Testis (tissue), 3 donors: ENCODE measurements around the gene ZSWIM6. TPM values are rescaled to one million over a fixed set of nuclear protein-coding genes. Genes with fewer than 3 reads are reported as not detected.

ENCODE experiments used
- DNase-seq: peaks from one replicate; pipeline ENCODE4 v3.0.0-alpha.2; 2019
- H3K27ac ChIP-seq, 2 donors: fragments of 200-600 bp; sonication (generic); one replicate each; pipeline ENCODE4 v1.5.1; 2019
- H3K27me3 ChIP-seq: fragments of 200-600 bp; sonication (generic); one replicate; pipeline ENCODE4 v1.5.1; 2019
- H3K36me3 ChIP-seq: fragments of 200-600 bp; sonication (generic); one replicate; pipeline ENCODE4 v1.5.1; 2017; ENCODE audit warnings: low read depth; ENCODE audit errors: missing control alignments
- H3K4me1 ChIP-seq: fragments of 200-600 bp; sonication (generic); one replicate; pipeline ENCODE4 v1.5.1; 2019
- H3K4me3 ChIP-seq, 2 donors: fragments of 200-600 bp; sonication (generic); one replicate each; pipeline ENCODE4 v1.5.1; 2017 to 2019
- H3K9me3 ChIP-seq: fragments of 200-600 bp; sonication (generic); one replicate; pipeline ENCODE4 v1.5.1; 2017
- POLR2A ChIP-seq: fragments of 450-650 bp; IDR thresholded peaks from one replicate; pipeline ENCODE4 v1.6.1; 2017; ENCODE audit warnings: antibody characterized with exemption, mild to moderate bottlenecking, moderate library complexity
- WGBS, 2 donors: methylation state at CpG; one replicate each; pipeline ENCODE4 v1.1.5; 2018; 5-methylcytosine and 5-hydroxymethylcytosine counted together
- intact Hi-C: fragments of 100-400 bp; cut with DNase I; formaldehyde crosslinking; loops from one replicate; pipeline ENCODE4 v1.15.1; 2023; ENCODE audit warnings: low total_unique reads
- polyA plus RNA-seq: library from polyadenylated mRNA; stranded (reverse); fragments of 350-450 nt; fragmentation: Illumina TruSeq; extraction: RNeasy Lipid Tissue Mini Kit (QIAGEN cat#74804); gene quantifications from one replicate; pipeline ENCODE4 v1.2.3, GENCODE V29; 2014; ENCODE audit warnings: low read depth, low replicate concordance; ENCODE audit not compliant: insufficient read depth
- total RNA-seq, 2 donors: library from RNA; depleted of rRNA; stranded (reverse); fragments of >200 nt; gene quantifications; one replicate each; pipeline ENCODE4 v1.2.3, GENCODE V29; 2016
- TF ChIP-seq, protein P1 (sequence below), 3 experiments: fragments of 450-650 bp in 2 of 3; fragments of 200-600 bp in 1 of 3; sonication (generic) in 1 of 3; IDR thresholded peaks; one replicate each; pipeline ENCODE4 v1.5.1; 2016 to 2019; ENCODE audit warnings: antibody characterized with exemption in 3 of 3, mild to moderate bottlenecking in 2 of 3, moderate library complexity in 1 of 3

The ZSWIM6 gene
- total and polyA plus RNA-seq, 3 donors from 2014 or later, result 14.6 to 18.0 (median 16.5) TPM

DNA sequence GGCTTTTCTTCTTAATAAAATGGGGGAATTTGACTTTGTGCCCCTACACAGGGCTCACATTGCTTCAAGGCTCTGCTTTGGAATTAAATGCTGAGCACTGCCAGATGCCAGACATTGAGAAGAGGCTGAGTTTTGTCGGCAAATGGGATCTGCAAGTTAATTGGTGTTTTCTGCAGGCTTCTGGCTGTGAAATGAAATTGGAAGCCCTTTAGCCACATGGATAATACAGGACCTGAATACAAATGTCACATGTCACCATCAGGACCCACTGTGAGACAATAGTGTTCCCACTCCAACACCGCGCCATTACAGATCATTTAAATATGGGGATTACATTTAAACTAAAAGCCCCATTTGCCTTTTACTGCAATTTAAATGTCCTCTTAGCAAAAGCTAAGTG lies 164.4 kb downstream of the ZSWIM6 start:
- Histone ChIP-seq H3K4me3 (no peak overlapping the region), H3K4me1 (no peaks in the 10 kb centered on the region), H3K27me3 (no peaks in the 10 kb centered on the region), H3K9me3 (no peaks in the 10 kb centered on the region), H3K36me3 (no peaks in the 10 kb centered on the region), H3K27ac (no peak overlapping the region)
- WGBS, 2 donors, result 91 to 92% methylated on average over 3 of the region's 3 CpGs
- intact Hi-C loops, result no loop called here
- DNase-seq, result no peak
- TF ChIP-seq, protein P1, sequence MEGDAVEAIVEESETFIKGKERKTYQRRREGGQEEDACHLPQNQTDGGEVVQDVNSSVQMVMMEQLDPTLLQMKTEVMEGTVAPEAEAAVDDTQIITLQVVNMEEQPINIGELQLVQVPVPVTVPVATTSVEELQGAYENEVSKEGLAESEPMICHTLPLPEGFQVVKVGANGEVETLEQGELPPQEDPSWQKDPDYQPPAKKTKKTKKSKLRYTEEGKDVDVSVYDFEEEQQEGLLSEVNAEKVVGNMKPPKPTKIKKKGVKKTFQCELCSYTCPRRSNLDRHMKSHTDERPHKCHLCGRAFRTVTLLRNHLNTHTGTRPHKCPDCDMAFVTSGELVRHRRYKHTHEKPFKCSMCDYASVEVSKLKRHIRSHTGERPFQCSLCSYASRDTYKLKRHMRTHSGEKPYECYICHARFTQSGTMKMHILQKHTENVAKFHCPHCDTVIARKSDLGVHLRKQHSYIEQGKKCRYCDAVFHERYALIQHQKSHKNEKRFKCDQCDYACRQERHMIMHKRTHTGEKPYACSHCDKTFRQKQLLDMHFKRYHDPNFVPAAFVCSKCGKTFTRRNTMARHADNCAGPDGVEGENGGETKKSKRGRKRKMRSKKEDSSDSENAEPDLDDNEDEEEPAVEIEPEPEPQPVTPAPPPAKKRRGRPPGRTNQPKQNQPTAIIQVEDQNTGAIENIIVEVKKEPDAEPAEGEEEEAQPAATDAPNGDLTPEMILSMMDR (IDR thresholded peaks at IDR 0.05), result no peak
- no peak for TF ChIP-seq POLR2A

DNA sequence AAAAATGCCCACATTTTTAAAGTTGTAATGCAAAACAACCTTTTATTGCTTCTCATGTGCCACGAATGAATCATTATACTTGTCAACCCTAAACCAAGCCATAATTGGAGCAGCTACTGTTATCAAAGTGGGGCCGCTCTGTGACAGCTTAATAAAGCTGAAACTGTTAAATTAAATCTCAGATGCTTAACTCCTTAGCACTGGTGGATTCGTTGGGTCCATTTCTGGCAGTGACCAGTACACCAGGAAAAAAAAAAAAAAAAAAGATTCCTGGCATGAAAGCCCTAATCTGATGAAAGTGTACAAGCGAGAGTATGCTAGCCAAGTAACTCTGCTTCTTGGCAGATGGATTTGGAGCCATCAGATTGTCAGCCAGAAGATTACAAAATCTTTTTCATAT lies 164.8 kb downstream of the ZSWIM6 start:
- Histone ChIP-seq H3K27ac (no peak overlapping the region), H3K27me3 (no peaks in the 10 kb centered on the region), H3K4me1 (no peaks in the 10 kb centered on the region), H3K4me3 (no peak overlapping the region), H3K36me3 (no peaks in the 10 kb centered on the region), H3K9me3 (no peaks in the 10 kb centered on the region)
- WGBS, 2 donors, result 49 to 61% methylated on average over 4 of the region's 4 CpGs
- intact Hi-C loops, result no loop called here
- DNase-seq, result no peak
- TF ChIP-seq POLR2A, result no peak

DNA sequence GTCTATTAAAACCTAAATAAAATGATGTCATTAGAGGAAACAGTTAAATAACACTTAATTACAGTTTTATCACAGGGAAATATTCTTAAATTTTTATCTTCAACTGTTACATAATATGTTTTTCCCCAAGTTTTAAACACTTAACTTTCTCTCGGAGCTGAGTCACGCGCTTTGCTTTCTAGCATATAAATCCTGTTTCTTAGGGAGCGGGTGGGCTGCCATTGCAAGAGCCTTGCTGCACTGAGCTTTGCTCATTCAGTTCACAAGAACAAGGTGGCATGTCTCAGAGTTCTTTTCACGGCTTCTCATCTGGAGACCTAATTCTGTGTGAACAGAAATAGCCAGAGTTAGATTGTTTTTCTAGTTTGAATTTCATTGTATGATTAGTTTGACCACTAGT lies 166.1 kb downstream of the ZSWIM6 start:
- Histone ChIP-seq H3K9me3 (no peaks in the 10 kb centered on the region), H3K4me3 (no peak overlapping the region), H3K27ac (no peak overlapping the region), H3K27me3 (no peaks in the 10 kb centered on the region), H3K36me3 (no peaks in the 10 kb centered on the region), H3K4me1 (no peaks in the 10 kb centered on the region)
- 86 to 87% methylated on average over 5 of the region's 5 CpGs for WGBS, 2 donors
- intact Hi-C loops, result no loop called here
- no peak for TF ChIP-seq POLR2A
- TF ChIP-seq, protein P1 (IDR thresholded peaks at IDR 0.05), result no peak
- no peak for DNase-seq

DNA sequence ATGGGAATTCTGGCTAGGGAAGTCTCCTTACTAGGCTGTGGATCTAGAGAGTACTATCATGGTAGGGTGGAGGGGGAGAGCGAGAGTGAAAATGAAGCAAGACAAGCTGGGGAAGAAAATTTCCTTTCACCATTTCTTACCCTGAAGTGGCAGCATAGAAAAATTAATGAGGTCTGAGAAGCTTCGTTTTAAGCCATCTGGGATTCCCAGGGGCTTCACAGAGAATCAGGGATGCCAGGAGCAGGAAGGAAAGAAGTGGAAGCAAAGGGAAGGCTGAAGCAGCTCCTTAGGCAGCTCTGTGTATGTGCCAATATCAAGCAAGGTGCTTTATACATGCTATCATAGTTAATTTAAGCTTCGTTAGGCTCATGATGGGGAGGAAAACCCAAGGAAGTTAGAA lies 169.9 kb downstream of the ZSWIM6 start:
- H3K9me3 ChIP-seq, result no peaks in the 10 kb centered on the region
- TF ChIP-seq POLR2A, result no peak
- TF ChIP-seq, protein P1 (IDR thresholded peaks at IDR 0.05), result no peak
- H3K36me3 ChIP-seq, result no peaks in the 10 kb centered on the region
- no peak overlapping the region for H3K27ac ChIP-seq
- H3K4me3 ChIP-seq, result no peak overlapping the region
- DNase-seq, result no peak
- no peaks in the 10 kb centered on the region for H3K27me3 ChIP-seq
- no peaks in the 10 kb centered on the region for H3K4me1 ChIP-seq
- intact Hi-C loops, result no loop called here
- 78 to 87% methylated on average over 3 of the region's 3 CpGs for WGBS, 2 donors

DNA sequence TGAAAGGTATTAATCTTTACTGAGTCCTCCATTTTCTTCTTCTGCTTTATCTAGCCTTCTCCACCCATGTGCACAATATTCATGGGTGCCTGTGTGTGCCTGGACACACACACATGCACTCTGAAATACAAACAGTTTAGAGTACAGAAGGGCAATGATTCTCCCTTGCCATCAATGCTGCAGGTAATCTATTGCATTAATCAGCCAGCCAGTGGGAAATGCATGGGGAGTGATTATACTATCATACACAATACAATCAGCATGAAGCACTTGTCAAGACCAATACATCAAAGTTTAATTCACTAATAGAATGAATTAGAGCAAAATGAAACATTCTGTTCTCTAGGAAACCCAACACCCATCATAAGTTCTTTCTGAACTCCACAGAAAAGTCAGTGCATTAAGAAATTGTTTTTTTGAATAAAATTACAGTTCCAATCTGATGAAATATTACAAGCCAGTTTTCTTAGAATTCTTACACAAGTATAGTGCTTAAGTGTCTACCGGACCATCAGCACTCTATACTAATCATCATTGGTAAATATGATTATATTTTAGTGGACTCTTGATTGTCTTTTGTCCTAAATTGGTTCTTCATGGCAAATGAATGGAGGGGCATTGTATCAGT lies 172.2 kb downstream of the ZSWIM6 start:
- no peak for DNase-seq
- H3K4me3 ChIP-seq, result no peak overlapping the region
- H3K27me3 ChIP-seq, result no peaks in the 10 kb centered on the region
- H3K4me1 ChIP-seq, result no peaks in the 10 kb centered on the region
- TF ChIP-seq POLR2A, result no peak
- TF ChIP-seq, protein P1 (IDR thresholded peaks at IDR 0.05), result no peak
- no peaks in the 10 kb centered on the region for H3K9me3 ChIP-seq
- intact Hi-C loops, result no loop called here
- no peak overlapping the region for H3K27ac ChIP-seq
- WGBS, 2 donors, result 55 to 100% methylated on average over 1 of the region's 1 CpG
- no peaks in the 10 kb centered on the region for H3K36me3 ChIP-seq
